Skeletal muscle tissue (tissue), 4 donors: Measurements from ENCODE around the gene CRYZL1. TPM values are rescaled to one million over a fixed set of nuclear protein-coding genes. Genes with fewer than 3 reads are reported as not detected.
A peak's percentile ranks its signal among the peaks of the same experiment; 100 is the strongest.

ENCODE experiments used
- H3K27ac ChIP-seq: one replicate; pipeline ENCODE4 v1.7.0; 2013; ENCODE audit warnings: mild to moderate bottlenecking, low read depth, low read length, inconsistent platforms
- H3K27me3 ChIP-seq, 3 donors: one replicate each; pipeline ENCODE4 v1.7.0; 2013; ENCODE audit warnings: low read length in 3 of 3; ENCODE audit not compliant: control insufficient read depth in 3 of 3, insufficient read depth in 3 of 3
- H3K36me3 ChIP-seq, 3 donors: one replicate each; pipeline ENCODE4 v1.7.0; 2013; ENCODE audit warnings: low read length in 3 of 3; ENCODE audit not compliant: control insufficient read depth in 3 of 3, insufficient read depth in 3 of 3
- H3K4me1 ChIP-seq, 3 donors: one replicate each; pipeline ENCODE4 v1.7.0; 2013; ENCODE audit warnings: low read length in 3 of 3, mild to moderate bottlenecking in 3 of 3; ENCODE audit not compliant: control insufficient read depth in 3 of 3, insufficient read depth in 3 of 3
- H3K4me3 ChIP-seq, 3 donors: one replicate each; pipeline ENCODE4 v1.7.0; 2013; ENCODE audit warnings: low read length in 3 of 3
- H3K9ac ChIP-seq, 3 donors: one replicate each; pipeline ENCODE4 v1.7.0; 2013; ENCODE audit warnings: low read length in 3 of 3, mild to moderate bottlenecking in 3 of 3, moderate library complexity in 2 of 3, low read depth in 1 of 3
- H3K9me3 ChIP-seq, 3 donors: one replicate each; pipeline ENCODE4 v1.7.0; 2013; ENCODE audit warnings: low read length in 3 of 3; ENCODE audit not compliant: control insufficient read depth in 3 of 3
- total RNA-seq: library from RNA; depleted of rRNA; stranded (reverse); fragments of >200 nt; gene quantifications from one replicate; pipeline ENCODE4 v1.2.3, GENCODE V29; 2014
- donor health status: Osteomylitis.

The CRYZL1 gene
- total RNA-seq, result 35.5 TPM

DNA sequence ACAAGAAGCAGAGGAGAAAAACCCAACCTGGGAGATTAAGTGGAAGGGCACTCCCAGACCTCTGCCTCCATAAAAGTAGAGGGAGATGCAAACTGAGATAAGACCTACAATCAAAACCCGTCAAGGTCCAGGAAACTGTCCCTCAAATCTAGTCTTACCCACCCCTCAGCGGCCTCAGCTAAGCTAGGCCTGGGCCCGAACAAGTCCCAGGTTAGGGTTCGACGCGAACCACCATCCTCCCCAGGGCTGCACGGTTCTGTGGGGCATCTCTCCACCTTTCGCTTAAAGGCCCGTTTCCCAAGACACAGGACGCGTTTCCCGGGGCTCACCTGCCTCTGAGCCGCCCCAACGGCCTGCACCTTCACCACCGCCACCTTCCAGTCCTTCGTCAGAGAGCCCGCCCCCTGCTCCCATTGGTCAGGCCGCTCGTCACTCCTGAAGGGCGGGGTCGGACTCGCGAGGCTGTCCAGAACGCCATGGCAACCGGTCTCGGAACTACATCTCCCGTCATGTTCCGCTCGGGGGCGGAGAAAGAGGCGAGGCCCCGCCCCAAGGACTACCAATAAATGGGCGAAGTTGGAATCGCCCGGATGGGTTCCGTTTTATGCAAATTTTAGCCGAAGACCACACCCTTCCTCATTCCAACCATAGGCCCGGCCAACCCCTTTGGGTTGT is at the start of gene CRYZL1:
Gene CRYZL1 (minus strand): TSS at position 390 of the 675 bp plus-strand sequence. CDS start 10,190 bp downstream, outside the sequence.
- peak within 1 kb of the TSS; percentile 92 to 96 (median 93) for H3K9ac ChIP-seq
- peak within 1 kb of the TSS; percentile 94 to 99 (median 98) for H3K4me3 ChIP-seq
- no peaks in the 10 kb centered on the region for H3K27me3 ChIP-seq
- no peaks in the 10 kb centered on the region for H3K36me3 ChIP-seq
- H3K9me3 ChIP-seq, result no peaks in the 10 kb centered on the region
- peak within 1 kb of the TSS; percentile 89 for H3K27ac ChIP-seq
- H3K4me1 ChIP-seq, result peaks cover 6 to 24% (median 23%) of the 10 kb centered on the region in 3 donors

DNA sequence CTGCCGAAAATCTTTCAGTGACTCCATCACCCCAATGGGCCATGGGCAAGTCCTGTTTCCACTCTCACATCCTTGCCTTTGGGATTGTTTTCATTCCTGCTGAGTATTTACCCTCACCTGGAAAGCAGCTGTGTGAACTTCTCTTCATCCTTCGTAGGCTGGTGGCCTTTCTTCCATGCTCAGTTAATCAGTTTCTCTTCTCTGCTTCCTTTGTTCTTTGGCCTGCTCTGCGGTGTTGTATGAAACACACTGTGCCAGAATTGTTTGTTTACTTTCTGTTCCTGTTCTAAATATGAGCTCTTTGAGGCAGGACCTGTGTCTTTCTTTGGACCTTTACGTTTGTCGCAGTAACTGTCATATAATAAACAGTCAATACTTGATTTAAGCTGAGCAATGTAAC is 49.3 kb upstream of the CRYZL1 start:
- Histone ChIP-seq H3K27ac (no peak overlapping the region), H3K9ac (no peak overlapping the region), H3K27me3 (no peaks in the 10 kb centered on the region), H3K4me1 (peaks cover 12 to 13% (median 13%) of the 10 kb centered on the region in 3 donors), H3K9me3 (no peaks in the 10 kb centered on the region), H3K4me3 (no peak overlapping the region), H3K36me3 (no peaks in the 10 kb centered on the region)

DNA sequence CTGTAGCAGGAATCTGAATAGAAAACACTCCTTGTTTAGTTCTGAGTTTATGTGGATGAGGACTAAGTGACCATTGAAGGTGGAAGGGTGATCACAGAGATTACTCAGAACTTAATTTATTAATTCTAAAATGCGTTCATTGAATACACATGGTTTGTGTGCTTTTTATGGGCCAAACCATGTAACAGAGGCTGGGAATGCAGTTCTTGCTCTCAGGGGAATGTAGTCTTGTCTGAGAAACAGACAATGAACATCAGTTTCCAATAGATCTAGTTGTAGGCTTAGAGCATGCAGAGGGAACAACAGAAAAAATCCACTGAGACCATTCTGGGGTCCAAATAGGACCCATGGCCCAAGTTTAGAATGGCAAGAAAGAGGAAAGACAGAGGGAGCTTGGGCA is 46.8 kb upstream of the CRYZL1 start:
- no peaks in the 10 kb centered on the region for H3K27me3 ChIP-seq
- H3K27ac ChIP-seq, result no peak overlapping the region
- H3K4me1 ChIP-seq, result peaks cover 18 to 22% (median 18%) of the 10 kb centered on the region in 3 donors

DNA sequence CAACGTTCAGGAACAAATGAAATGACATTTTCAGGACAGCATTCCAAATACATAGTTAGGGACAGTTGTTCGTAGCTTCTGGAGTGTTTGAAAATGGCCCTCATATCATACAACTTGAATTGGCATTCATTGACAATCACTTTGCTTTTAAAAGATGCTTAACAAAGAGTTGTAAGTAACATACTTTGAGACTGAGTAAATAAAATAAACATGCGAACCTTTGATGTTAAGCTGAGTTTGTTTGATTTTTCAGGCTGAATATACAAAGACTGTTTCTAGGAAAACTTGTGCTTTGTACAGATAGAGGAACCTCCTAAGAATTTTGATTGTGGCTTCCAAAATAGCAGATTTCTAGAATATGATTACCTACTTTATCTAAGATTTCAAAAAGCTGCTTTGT is 46.1 kb upstream of the CRYZL1 start:
- no peaks in the 10 kb centered on the region for H3K27me3 ChIP-seq
- H3K9ac ChIP-seq, result no peak overlapping the region
- H3K4me3 ChIP-seq, result no peak overlapping the region
- H3K9me3 ChIP-seq, result no peaks in the 10 kb centered on the region
- no peak overlapping the region for H3K27ac ChIP-seq
- H3K36me3 ChIP-seq, result no peaks in the 10 kb centered on the region
- H3K4me1 ChIP-seq, result peaks cover 18 to 25% (median 20%) of the 10 kb centered on the region in 3 donors

More for the DNA sequence above, 46.8 kb upstream of the CRYZL1 start:
- Histone ChIP-seq H3K4me3 (no peak overlapping the region), H3K9me3 (no peaks in the 10 kb centered on the region), H3K9ac (no peak overlapping the region), H3K36me3 (no peaks in the 10 kb centered on the region)

DNA sequence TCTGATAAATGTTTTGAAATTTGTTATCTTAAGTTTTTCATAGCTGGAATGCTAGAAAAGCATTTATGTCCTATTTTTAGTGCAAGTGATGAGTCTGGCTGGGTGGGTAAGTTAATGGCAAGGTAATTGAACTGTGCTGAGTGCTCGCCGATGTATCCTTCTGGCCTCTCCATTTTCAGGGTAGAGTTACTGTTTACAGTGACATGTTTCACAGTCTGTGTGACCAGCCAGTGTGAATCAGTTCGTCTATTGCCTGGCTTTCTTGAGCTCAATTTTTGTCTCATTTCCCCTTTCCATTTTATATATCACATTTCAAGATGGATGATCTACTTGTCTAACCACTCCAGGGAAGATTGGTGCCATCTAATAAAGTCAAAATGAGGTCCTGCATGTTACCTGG is 44.8 kb upstream of the CRYZL1 start:
- no peak overlapping the region for H3K27ac ChIP-seq
- H3K27me3 ChIP-seq, result no peaks in the 10 kb centered on the region
- H3K4me1 ChIP-seq, result peaks cover 14 to 25% (median 15%) of the 10 kb centered on the region in 3 donors
- H3K9me3 ChIP-seq, result no peaks in the 10 kb centered on the region
- no peak overlapping the region for H3K9ac ChIP-seq
- no peaks in the 10 kb centered on the region for H3K36me3 ChIP-seq
- peak overlapping the region in 1 of 3 donors; percentile 4 for H3K4me3 ChIP-seq

DNA sequence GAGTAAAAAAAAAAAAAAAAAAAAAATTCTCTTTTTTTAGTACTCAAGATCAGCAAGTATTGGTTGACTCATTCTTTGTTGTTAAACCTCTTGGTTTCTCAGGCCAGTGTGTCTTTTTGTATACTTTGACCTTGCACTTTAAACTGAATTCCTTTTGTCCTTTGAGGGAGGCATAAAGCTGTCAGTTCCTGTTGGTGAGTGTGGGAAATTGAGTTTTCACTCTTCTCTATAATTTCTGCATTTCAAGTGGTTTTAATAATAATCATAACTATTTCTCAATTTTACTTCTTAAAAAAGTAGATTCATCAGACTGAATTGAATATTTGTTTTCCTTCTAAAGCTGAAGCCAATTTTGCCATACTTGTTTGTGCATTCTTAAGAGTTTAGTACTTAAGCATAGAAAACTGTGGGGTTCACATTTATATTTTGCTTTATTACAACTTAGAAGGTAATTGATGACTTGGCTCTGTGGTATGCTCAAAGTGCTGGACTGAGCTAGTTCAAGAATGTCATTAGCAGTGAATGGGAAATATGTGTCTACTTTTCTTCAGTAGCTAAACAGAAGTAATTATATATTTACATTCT is 44.2 kb upstream of the CRYZL1 start:
- H3K9me3 ChIP-seq, result no peaks in the 10 kb centered on the region
- no peak overlapping the region for H3K27ac ChIP-seq
- H3K27me3 ChIP-seq, result no peaks in the 10 kb centered on the region
- no peak overlapping the region for H3K9ac ChIP-seq
- H3K4me1 ChIP-seq, result peaks cover 14 to 22% (median 15%) of the 10 kb centered on the region in 3 donors
- no peak overlapping the region for H3K4me3 ChIP-seq
- H3K36me3 ChIP-seq, result no peaks in the 10 kb centered on the region

DNA sequence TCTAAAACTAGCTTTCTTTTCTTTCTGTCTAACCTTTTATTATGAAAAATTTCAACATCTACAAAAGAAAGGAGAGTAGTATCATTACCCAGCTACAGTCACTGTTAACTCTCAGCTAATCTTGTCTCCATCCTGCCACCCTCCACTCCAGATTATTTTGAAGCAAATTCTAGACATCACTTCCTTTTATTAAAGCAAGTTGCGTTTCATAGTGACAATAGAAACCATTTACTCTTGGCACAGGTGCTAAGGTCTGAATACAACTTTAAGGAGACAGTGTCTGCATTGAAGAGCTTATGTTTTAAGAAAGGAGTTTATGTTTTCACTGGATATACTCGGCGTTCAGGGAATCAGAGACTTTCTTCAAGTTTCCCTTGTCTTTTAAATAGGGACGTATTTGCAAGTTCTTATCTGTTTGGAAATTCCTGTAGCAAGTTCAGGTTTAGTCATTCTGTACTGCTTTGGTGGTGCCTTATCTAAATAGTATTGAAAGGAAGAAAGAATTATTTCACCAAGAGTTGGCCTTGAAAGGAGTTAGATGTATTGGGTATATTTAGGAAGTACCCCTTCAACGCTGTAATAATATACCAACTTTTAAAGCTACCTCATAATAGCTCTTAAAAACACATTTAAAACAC is 43.5 kb upstream of the CRYZL1 start:
- Histone ChIP-seq H3K36me3 (no peaks in the 10 kb centered on the region), H3K4me1 (peaks cover 14 to 22% (median 15%) of the 10 kb centered on the region in 3 donors), H3K27me3 (no peaks in the 10 kb centered on the region), H3K4me3 (no peak overlapping the region), H3K9ac (no peak overlapping the region), H3K9me3 (no peaks in the 10 kb centered on the region), H3K27ac (no peak overlapping the region)

DNA sequence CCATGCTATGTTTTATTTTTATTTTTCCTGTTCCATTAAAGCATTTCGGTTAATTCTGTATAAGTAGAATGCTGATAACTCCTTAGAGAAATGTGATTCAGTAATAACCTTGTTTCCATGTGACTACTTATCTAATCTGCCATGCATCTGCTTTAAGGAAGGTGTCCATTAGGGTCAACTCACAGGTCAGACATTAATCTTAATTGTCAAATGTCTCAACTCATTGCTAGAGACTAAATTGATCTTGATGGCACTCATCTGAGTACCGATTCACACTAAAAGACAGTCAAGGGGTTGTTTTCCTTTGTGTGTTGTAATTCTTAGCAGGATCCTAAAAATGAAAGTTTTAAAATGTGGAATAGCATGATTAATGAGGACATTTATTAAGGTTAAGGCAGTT is 42.5 kb upstream of the CRYZL1 start:
- no peak overlapping the region for H3K4me3 ChIP-seq
- no peak overlapping the region for H3K9ac ChIP-seq
- H3K27ac ChIP-seq, result no peak overlapping the region

DNA sequence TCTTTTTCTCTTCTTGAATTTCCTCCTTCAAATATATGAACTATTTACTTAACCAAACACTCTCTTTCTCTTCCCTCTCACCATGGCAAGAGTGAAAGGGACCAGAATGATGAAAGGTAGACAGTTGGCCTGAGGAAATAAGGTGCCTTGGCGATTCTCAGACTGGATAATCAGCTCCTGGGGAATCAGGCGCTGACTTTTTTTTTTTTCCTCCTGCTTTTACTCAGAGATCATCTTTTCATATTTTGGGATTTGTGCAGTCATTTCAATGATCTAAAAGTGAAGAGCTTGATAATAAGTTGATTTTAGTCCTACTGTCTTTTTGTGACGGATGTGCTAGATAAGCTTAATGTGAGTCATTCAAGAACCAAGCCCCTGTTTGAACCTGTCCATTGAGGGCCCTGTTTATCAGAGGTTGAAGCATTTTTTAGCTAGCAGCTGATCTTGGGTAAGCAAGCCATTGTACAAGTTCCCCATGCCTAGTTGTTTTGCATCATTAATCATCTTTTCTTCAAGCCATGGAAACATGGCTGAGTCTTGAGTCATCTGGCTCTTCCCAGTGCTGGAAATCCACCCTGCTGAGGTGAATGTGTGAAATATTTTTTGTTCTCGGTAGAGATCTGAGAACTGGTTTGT is 41.6 kb upstream of the CRYZL1 start:
- Histone ChIP-seq H3K4me1 (peaks cover 10 to 17% (median 14%) of the 10 kb centered on the region in 3 donors), H3K9ac (no peak overlapping the region)

More for the DNA sequence above, 42.5 kb upstream of the CRYZL1 start:
- H3K36me3 ChIP-seq, result no peaks in the 10 kb centered on the region
- H3K27me3 ChIP-seq, result no peaks in the 10 kb centered on the region
- H3K4me1 ChIP-seq, result peaks cover 13 to 22% (median 14%) of the 10 kb centered on the region in 3 donors
- H3K9me3 ChIP-seq, result no peaks in the 10 kb centered on the region

More for the DNA sequence above, 41.6 kb upstream of the CRYZL1 start:
- Histone ChIP-seq H3K36me3 (no peaks in the 10 kb centered on the region), H3K27ac (no peak overlapping the region), H3K27me3 (no peaks in the 10 kb centered on the region), H3K4me3 (no peak overlapping the region), H3K9me3 (no peaks in the 10 kb centered on the region)
